GM18909 (cell line): Measurements from ENCODE around the gene TMEM181.

Experiments used
- ATAC-seq: cut with Tn5 transposase; IDR thresholded peaks from one replicate; pipeline ENCODE4 v1.9.1; 2021; ENCODE audit warnings: mild to moderate bottlenecking; ENCODE audit not compliant: unreplicated experiment, poor library complexity

The TMEM181 gene

DNA sequence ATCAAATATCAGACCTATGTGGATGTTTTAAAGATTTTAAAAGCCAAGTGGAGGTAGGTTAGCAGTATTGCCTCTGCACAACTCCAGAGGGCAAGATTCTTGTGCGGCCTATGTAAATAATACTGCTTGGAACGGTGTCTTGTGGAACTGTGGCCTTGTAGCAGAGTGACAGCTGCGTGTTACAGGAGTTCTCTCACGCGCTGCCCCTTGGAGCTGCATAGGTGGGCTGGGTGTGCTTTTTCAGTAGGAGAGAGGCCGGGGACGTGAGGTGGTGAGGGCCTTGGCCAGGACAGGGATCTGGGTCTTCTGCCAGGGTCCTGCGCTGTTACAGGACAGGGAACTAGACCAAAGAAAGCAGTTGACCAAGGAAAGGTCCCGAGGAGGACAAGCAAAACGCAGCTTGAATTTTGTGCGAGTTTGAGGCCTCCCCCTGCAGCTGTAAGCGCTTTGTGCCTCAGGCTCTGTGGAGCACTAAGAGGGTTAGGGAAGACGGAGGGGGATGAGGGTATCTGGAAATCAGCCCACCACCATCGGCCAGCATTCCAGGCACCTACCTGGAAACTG lies 1.5 kb downstream of the TMEM181 start:
- no peak for ATAC-seq

DNA sequence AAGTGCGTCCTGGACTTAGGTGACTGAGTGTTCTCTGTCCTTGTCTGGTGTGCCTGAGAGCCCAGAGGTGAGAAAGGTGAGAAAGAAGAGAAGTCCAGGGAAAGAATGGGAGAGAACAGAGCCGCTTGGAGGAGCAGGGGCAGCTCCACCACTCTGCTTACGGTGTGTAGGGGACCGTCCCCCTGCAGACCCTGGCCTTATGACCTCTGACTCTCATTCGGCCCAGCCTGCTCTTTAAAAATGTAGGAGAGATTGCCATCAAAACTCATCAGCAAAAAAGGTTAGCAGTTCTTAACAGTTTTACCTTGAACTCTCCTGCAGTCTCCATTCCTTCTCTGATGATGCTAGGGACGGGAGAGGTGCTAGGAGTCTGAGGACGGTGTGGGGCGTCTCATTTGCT lies 2.0 kb downstream of the TMEM181 start:
- ATAC-seq, result no peak

DNA sequence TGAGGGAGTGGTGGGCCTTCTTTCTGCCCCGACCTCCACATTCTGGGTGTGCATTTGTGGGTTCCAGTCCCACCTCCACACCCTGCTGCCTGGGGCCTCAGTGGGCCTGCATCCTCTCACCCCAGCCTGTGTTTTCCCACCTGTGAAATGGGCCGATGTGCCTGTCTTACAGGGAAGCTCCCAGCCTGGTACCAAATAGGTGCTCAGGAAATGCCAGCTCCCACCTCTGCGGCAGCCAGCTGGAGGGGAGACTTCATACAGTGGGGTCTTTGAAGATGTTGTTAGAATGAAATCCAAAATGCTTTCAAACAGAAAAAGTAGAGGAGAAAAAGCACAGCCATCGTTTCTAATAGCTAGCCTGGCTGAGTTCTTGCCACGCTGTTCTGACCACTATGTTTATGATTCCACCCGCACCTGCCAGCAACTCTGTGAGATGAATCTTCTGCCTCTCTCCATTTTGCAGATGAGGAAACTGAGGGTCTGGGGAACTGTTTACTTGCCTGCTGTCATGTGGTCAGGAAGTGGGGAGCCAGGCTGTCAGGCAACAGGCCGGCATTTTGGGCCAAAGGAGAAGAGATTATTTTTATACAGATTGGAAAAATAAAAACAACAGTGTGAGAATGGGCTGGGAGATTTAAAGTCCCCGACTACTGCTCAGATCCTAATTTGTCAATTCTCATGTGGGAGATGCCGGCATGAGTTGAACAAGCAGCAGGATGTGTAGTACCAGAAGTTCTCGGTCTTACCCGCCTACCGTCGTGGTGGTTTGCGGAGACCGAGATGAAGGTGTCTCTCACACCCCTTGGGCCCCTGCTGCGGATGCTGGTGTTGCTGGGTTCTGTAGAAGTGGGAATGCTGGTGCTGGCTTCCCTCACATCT lies 4.6 kb downstream of the TMEM181 start:
- no peak for ATAC-seq

- ATAC-seq, result no peak
These were observed 5.2 kb downstream of the TMEM181 start for GRCh38 chr6:158565122-158565429.

DNA sequence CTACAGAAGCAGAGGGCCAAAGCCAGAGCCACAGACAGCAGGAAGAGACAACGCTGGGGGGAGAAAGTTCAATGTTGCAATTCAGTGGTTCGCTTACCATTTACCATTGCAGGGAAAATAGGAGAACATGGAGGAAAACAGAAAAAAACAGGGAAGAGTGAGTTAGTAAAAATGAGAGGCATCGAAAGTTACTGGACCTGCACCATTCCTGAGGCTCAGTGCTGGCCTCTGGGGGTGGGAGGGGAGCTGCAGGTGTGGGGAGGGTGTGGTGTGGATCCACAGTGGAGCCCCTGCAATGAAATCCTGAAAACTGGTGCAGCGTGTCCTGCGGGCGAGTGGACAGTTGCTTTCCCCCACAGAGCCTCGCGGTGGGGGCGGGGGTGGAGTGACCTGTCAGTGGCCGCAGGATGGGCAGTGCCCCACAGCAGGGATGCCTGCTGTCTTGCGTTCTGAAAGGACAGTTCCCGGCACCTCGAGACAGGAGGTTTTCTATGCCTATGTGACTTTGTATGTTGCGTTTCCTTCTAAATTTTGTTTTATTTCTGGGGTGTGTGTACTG lies 5.7 kb downstream of the TMEM181 start:
- no peak for ATAC-seq

DNA sequence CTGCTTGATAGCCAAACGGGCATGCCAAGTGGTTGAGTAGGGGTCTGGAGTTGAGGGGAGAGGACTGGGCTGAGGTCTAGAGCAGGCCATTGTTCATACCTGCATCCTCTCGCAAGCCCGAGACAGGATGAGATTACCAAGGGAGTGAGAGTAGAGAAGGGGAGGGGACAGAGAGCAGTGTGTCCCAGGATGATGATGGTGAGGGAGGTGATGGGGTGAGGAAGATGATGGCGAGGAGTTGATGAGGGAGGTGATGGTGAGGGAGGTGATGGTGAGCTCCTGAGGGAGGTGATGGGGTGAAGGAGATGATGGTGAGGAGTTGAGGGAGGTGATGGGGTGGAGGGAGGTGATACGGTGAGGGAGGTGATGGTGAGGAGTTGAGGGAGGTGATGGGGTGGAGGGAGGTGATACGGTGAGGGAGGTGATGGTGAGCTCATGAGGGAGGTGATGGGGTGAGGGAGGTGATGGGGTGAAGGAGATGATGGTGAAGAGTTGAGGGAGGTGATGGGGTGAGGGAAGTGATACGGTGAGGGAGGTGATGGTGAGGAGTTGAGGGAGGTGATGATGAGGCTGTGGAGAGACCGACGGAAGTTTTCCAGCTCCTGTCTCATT lies 6.4 kb downstream of the TMEM181 start:
- ATAC-seq, result no peak

DNA sequence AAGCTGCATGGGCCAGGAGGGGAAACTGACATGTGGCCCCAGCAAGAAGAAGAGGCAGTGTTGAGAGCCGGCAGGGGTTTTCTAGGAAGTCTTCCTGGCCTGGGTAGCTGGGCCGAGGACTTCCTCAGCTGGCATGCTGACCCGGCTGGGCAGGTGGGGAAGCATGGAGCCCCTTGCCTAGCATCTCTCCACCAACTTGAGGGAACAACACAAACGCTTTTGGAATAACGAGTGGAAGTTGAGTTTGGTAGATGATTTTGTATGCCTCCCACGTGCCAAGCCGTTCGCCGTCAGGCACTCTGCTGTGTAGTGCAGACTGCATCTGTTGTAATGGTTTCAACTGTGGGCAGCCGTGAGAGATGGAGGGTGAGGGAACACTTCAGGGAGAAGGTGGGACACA lies 7.3 kb downstream of the TMEM181 start:
- no peak for ATAC-seq

GRCh38 chr6:158567871-158568401 lies 8.0 kb downstream of the TMEM181 start:
- no peak for ATAC-seq

DNA sequence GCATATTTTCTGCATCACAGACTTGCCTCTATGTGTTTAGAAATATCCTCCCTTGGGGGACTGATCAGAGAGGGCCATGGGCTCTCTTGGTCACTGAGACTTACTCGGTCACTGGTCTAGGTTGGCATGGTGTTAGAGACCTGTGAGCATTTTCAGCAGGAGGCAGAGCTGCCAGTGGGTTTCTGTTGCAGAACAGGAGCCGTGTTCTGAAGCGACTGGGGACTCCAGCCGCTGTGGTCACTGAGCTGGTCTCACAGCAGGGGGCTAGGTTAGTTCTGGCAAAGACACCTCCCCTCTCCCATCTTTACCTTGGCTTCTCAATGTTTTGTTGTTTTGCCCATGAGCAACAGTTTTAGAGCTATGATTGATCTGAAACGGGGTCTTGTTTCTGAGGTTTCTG lies 8.7 kb downstream of the TMEM181 start:
- no peak for ATAC-seq

DNA sequence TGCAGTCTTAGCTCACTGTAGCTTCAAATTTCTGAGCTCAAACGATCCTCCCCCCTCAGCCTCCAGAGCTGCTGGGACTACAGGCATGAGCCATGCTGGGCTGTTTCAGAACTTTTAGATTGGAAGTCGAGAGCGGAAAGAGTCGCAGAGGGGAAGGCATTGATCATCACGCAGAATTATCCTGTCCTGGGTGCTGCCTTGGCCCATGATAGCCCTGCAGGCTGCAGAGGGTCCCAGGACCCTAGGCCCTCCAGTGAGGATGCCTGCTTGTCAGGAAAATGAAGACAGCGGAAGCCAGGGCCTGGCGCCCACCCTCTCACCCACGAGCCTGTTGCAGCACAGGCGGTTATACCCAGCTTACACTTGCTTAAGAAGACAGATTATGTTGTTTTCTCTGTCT lies 9.1 kb downstream of the TMEM181 start:
- ATAC-seq, result no peak

DNA sequence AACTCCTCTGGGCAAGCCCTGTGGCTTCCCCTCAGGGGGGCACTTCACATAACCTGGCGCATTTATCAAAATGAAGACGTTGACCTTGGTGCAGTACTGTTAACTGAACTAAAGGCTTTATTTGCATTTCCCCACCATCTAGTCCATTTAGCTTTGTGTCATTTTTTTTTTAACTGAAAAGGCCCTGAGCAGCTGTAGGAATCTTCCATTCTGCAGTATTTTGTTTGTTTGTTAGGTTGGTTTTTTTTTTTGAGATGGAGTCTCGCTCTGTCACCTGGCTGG lies 10.7 kb downstream of the TMEM181 start:
- ATAC-seq, result no peak

DNA sequence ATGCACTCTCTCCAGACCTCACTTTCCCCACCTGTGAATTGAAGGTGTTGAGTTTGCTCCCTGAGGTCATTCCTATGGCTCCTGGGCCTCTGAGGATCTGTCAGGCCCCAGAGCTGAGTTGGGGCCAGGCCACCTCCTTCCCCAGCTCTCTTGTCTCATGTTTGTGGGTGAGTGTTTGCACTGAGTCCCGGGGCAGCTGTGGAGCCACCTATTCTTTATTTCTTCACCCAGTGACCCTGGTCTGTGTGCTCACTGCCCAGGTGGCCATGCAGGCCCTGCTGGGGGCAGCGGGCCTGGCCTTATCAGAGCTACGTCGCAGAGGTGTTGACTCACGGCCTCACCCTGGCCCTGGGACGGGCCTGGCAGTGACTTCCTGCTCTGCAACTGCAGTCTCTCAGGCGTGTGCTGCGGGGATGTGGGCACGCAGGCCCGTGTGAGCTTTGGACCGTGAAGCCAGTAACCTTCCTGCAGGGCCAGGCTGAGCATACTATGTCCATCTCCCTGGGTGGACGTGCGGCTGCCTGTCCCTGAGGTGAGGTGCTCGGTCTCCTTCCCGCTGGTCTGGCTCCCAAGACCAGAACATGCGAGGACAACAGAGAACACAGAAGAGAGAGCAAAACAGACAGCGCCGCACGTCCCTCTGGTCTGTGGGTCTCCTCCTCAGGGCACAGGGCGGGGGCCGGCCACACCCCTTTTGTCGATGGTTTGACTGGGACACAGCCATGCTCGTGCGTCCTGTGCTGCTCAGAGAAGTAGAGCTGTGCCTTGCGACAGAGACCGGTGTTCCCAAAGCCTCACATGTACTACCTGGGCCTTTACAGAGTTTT lies 12.1 kb downstream of the TMEM181 start:
- no peak for ATAC-seq

- ATAC-seq, result no peak
These were observed 13.0 kb downstream of the TMEM181 start for GRCh38 chr6:158572653-158573541.

- ATAC-seq, result no peak
These were observed 13.6 kb downstream of the TMEM181 start for GRCh38 chr6:158573542-158573931.

- ATAC-seq, result no peak
These were observed 14.9 kb downstream of the TMEM181 start for GRCh38 chr6:158574800-158575199.

DNA sequence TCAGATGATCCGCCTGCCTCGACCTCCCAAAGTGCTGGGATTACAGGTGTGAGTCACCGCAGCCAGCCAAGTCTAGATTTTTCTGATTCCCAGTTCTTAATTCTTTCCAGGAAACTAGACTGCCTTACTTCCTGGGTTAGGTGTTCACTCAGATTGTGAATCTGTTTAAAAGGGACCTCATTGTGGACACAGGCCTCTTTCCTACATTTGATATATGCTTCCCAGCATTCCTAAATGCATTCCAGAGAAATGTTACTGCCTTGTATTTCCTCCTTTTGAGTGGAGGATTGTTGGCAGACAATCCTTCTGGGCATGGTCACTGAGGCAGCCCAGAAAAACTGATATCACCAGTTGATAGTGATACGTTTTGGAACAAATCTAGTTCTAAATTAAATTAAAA lies 15.7 kb downstream of the TMEM181 start:
- no peak for ATAC-seq

DNA sequence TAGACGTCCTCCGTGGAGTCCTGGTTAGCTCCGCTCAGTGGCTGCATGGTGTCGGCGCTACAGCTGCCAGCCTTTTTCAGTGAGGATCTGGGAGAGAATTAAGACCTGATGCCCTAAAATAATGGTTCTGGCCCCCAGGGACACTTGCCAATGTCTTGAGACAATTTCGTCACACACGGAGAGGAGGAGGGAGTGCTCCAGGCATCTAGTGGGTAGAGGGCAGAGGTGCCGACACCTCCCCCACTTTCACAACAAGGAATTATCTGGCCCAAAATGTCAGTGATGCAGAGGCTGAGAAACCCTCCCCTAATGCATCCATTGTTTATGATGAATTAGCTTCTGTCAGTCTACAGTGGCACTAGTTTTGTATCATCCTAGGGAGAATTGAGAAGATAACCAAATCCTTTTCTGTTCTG lies 24.4 kb downstream of the TMEM181 start:
- no peak for ATAC-seq

GRCh38 chr6:158586652-158587051 lies 26.8 kb downstream of the TMEM181 start:
- no peak for ATAC-seq

DNA sequence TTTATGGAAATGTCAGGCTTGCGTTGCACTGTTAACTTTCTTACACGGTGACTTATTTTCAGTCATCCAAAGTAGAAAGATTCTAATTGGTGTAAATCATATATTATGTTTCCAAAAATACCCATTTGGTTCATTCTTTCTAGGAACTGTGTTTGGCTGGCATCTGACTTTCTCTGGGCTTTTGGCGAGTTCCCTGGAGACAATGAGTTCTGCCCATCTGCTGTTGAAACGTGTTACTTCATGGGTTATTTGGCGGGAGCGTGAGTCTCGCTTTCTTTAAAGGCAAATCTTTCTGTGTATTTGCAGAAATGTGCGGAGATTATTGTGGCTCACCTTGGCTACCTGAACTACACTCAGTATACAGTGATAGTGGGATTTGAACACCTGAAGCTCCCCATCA lies 29.5 kb downstream of the TMEM181 start:
- ATAC-seq, result no peak
